ENCODE results near the gene MAG. TPM values are rescaled to one million over a fixed set of nuclear protein-coding genes. Genes with fewer than 3 reads are reported as not detected.

MAG gene
- total and polyA plus RNA-seq, 2 donors, result 0.09 to 0.41 TPM

DNA sequence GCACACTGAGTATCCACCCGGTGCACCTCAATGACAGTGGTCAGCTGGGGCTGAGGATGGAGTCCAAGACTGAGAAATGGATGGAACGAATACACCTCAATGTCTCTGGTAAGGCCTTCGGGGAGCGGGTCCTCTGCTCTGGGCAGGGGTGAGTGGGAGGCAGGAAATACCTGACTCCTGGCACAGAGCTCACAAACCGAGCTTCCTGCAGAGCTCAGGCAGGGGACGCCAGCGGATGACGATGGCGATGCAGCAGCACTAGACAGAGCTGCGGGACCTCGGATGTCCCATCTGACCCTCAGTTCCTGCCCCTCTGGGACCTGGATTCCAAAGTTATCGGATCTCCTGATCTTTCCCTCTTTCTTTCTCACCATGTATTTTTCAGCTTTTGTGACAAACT lies 40.9 kb downstream of the MAG start:
- H3K4me3 ChIP-seq (ENCODE audit: low read length in 2 of 2), result no peak overlapping the region
- H3K9me3 ChIP-seq (ENCODE audit: control insufficient read depth in 2 of 2, insufficient read depth in 1 of 2, low read length in 1 of 2), result no peaks in the 10 kb centered on the region
- no peaks in the 10 kb centered on the region for H3K36me3 ChIP-seq (ENCODE audit: control insufficient read depth in 2 of 2, insufficient read depth in 2 of 2, low read length in 1 of 2)
- 26% methylated on average over 12 of the region's 12 CpGs for WGBS
- H3K27me3 ChIP-seq (ENCODE audit: control insufficient read depth in 2 of 2, insufficient read depth in 1 of 2, low read length in 1 of 2), result peaks cover 0 to 3% of the 10 kb centered on the region in 2 donors
- DNase-seq (ENCODE audit: low read depth in 6 of 9, low spot score in 9 of 9), result peak in 1 of 9 donors; percentile 19
- H3K27ac ChIP-seq (ENCODE audit: low read depth in 1 of 2, low read length in 1 of 2), result no peak overlapping the region
- no peaks in the 10 kb centered on the region for H3K4me1 ChIP-seq (ENCODE audit: control insufficient read depth in 2 of 2, insufficient read depth in 2 of 2, low read length in 2 of 2)

DNA sequence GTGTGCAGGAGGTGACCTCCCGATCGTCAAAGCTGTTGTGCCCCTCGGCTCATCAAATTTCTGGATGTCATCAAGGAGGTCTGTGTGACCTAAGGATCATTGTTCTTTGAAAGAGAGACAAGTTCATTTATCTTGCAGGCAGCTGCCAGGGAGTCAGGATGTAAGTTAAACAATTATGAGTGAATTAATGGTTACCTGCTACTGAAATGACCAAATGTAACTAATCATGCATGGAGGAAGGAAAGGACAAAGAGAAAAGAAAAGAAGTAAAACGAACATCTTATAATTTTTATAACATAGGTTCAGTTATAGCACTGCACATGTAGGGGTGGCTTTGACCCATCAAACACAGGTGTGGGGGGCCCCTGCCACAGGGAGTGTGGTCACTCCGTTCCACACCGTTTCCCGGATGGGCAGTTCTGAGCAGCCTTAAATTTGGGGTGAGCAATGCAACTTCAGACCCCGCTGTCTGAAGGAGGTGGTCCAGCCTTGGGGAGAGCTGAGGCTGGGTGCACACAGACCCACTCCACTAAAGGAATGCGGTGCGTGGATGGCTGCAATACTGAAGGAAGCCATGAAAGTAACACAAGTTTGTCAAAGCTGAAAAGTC lies 42.3 kb downstream of the MAG start:
- WGBS, result 94% methylated on average over 10 of the region's 10 CpGs

DNA sequence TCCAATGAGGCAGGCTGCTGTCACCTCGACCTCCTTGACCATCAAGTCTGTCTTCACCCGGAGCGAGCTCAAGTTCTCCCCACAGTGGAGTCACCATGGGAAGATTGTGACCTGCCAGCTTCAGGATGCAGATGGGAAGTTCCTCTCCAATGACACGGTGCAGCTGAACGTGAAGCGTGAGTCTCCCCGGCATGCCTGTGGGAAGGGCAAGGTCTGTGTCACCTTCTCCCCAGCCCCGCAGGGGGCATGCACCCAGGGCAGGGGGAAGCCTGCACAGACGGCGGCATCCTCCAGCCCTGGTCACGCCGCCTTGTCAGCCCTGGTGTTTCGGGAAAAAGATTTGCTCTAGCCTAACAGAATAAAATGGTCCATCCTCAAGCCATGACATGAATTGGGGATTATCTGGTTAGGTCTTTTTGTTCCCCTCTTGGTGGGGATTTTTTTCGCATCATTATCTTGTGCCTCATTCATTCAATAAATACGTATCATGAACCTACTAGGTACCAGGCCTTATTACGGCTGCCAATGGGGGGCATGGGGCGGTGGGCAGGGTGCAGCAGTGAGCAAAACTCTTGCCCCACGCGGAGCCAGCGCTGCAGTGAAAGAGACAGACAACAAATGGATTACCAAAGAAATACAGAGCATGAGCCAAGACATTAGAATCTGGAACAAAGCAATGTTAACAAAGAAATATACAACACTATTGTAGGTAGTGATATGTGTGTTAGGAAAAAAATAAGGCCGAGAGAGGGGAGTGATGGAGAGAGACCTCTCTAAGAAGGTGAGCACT lies 44.4 kb downstream of the MAG start:
- no peaks in the 10 kb centered on the region for H3K27me3 ChIP-seq (ENCODE audit: control insufficient read depth in 2 of 2, insufficient read depth in 1 of 2, low read length in 1 of 2)
- 97% methylated on average over 21 of the region's 21 CpGs for WGBS
- no peak overlapping the region for H3K4me3 ChIP-seq (ENCODE audit: low read length in 2 of 2)
- H3K9me3 ChIP-seq (ENCODE audit: control insufficient read depth in 2 of 2, insufficient read depth in 1 of 2, low read length in 1 of 2), result no peaks in the 10 kb centered on the region
- no peak for DNase-seq (ENCODE audit: low read depth in 6 of 9, low spot score in 9 of 9)
- no peaks in the 10 kb centered on the region for H3K36me3 ChIP-seq (ENCODE audit: control insufficient read depth in 2 of 2, insufficient read depth in 2 of 2, low read length in 1 of 2)
- no peak overlapping the region for H3K27ac ChIP-seq (ENCODE audit: low read depth in 1 of 2, low read length in 1 of 2)
- no peaks in the 10 kb centered on the region for H3K4me1 ChIP-seq (ENCODE audit: control insufficient read depth in 2 of 2, insufficient read depth in 2 of 2, low read length in 2 of 2)

More for the DNA sequence above, 42.3 kb downstream of the MAG start:
- Histone ChIP-seq H3K27me3 (ENCODE audit: control insufficient read depth in 2 of 2, insufficient read depth in 1 of 2, low read length in 1 of 2) (peaks cover 0 to 3% of the 10 kb centered on the region in 2 donors), H3K27ac (ENCODE audit: low read depth in 1 of 2, low read length in 1 of 2) (no peak overlapping the region), H3K36me3 (ENCODE audit: control insufficient read depth in 2 of 2, insufficient read depth in 2 of 2, low read length in 1 of 2) (no peaks in the 10 kb centered on the region), H3K9me3 (ENCODE audit: control insufficient read depth in 2 of 2, insufficient read depth in 1 of 2, low read length in 1 of 2) (no peaks in the 10 kb centered on the region), H3K4me1 (ENCODE audit: control insufficient read depth in 2 of 2, insufficient read depth in 2 of 2, low read length in 2 of 2) (no peaks in the 10 kb centered on the region), H3K4me3 (ENCODE audit: low read length in 2 of 2) (no peak overlapping the region)
- DNase-seq (ENCODE audit: low read depth in 6 of 9, low spot score in 9 of 9), result no peak

DNA sequence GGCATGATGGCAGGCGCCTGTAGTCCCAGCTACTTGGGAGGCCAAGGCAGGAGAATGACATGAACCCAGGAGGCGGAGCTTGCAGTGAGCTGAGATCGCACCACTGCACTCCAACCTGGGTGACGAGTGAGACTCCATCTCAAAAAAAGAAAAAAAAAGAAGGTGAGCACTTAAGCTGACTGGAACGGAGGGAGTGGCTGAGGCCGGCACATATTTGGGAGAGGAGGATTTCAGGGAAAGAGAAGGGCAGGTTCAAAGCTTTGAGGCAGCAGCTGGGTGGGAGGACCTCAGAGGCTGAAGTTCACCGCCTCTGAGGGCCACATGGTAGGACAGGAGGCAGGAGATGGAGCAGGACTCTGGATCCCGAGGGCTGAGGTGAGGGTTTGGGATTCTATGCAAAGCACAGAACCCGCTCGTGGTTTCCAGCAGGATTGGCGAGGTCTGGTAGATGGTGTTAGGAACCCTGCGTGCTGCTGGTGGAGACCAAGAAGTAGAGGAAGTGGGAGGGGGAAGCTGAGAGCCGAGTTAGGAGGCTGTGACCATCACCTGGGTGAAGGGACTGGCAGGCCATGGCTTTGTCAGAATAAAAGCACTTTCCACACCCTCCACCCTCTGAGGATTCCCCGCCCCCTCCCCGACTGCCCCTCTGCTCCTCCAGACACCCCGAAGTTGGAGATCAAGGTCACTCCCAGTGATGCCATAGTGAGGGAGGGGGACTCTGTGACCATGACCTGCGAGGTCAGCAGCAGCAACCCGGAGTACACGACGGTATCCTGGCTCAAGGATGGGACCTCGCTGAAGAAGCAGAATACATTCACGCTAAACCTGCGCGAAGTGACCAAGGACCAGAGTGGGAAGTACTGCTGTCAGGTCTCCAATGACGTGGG lies 45.4 kb downstream of the MAG start:
- Histone ChIP-seq H3K36me3 (ENCODE audit: control insufficient read depth in 2 of 2, insufficient read depth in 2 of 2, low read length in 1 of 2) (no peaks in the 10 kb centered on the region), H3K4me3 (ENCODE audit: low read length in 2 of 2) (no peak overlapping the region), H3K9me3 (ENCODE audit: control insufficient read depth in 2 of 2, insufficient read depth in 1 of 2, low read length in 1 of 2) (no peaks in the 10 kb centered on the region), H3K27me3 (ENCODE audit: control insufficient read depth in 2 of 2, insufficient read depth in 1 of 2, low read length in 1 of 2) (no peaks in the 10 kb centered on the region), H3K4me1 (ENCODE audit: control insufficient read depth in 2 of 2, insufficient read depth in 2 of 2, low read length in 2 of 2) (no peaks in the 10 kb centered on the region), H3K27ac (ENCODE audit: low read depth in 1 of 2, low read length in 1 of 2) (no peak overlapping the region)
- no peak for DNase-seq (ENCODE audit: low read depth in 6 of 9, low spot score in 9 of 9)
- 86% methylated on average over 25 of the region's 25 CpGs for WGBS

DNA sequence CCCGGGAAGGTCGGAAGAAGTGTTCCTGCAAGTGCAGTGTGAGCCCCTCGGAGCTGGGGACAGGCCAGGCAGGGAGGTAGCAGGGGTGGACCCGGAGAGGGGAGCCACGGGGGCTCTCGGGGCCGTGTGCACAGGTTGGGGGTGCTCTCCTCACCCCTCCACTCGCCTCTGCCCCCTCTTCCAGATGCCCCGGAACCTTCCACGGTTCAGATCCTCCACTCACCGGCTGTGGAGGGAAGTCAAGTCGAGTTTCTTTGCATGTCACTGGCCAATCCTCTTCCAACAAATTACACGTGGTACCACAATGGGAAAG lies 46.0 kb downstream of the MAG start:
- H3K27me3 ChIP-seq (ENCODE audit: control insufficient read depth in 2 of 2, insufficient read depth in 1 of 2, low read length in 1 of 2), result no peaks in the 10 kb centered on the region
- H3K4me1 ChIP-seq (ENCODE audit: control insufficient read depth in 2 of 2, insufficient read depth in 2 of 2, low read length in 2 of 2), result no peaks in the 10 kb centered on the region
- no peaks in the 10 kb centered on the region for H3K36me3 ChIP-seq (ENCODE audit: control insufficient read depth in 2 of 2, insufficient read depth in 2 of 2, low read length in 1 of 2)
- no peak overlapping the region for H3K4me3 ChIP-seq (ENCODE audit: low read length in 2 of 2)
- no peaks in the 10 kb centered on the region for H3K9me3 ChIP-seq (ENCODE audit: control insufficient read depth in 2 of 2, insufficient read depth in 1 of 2, low read length in 1 of 2)
- DNase-seq (ENCODE audit: low read depth in 6 of 9, low spot score in 9 of 9), result no peak
- 95% methylated on average over 13 of the region's 13 CpGs for WGBS
- no peak overlapping the region for H3K27ac ChIP-seq (ENCODE audit: low read depth in 1 of 2, low read length in 1 of 2)

DNA sequence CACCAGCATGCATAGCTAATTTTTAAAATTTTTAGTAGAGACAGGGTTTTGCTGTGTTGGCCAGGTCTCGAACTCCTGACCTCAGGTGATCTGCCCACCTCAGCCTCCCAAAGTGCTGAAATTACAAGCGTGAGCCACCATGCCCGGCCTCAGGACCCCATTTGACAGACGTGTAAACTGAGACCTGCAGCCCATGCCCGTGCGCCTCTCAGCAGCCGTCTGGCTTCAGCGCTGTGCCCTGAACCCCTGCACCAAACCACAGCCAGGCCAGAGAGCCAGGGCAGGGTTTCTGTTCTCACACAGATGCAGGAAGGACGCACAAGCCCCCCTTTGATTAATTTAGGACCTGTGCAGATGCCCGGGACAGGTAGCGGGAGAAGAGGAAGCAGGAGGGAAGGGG lies 48.5 kb downstream of the MAG start:
- no peaks in the 10 kb centered on the region for H3K9me3 ChIP-seq (ENCODE audit: control insufficient read depth in 2 of 2, insufficient read depth in 1 of 2, low read length in 1 of 2)
- no peak overlapping the region for H3K4me3 ChIP-seq (ENCODE audit: low read length in 2 of 2)
- H3K27me3 ChIP-seq (ENCODE audit: control insufficient read depth in 2 of 2, insufficient read depth in 1 of 2, low read length in 1 of 2), result no peaks in the 10 kb centered on the region
- no peaks in the 10 kb centered on the region for H3K4me1 ChIP-seq (ENCODE audit: control insufficient read depth in 2 of 2, insufficient read depth in 2 of 2, low read length in 2 of 2)
- no peak overlapping the region for H3K27ac ChIP-seq (ENCODE audit: low read depth in 1 of 2, low read length in 1 of 2)
- no peaks in the 10 kb centered on the region for H3K36me3 ChIP-seq (ENCODE audit: control insufficient read depth in 2 of 2, insufficient read depth in 2 of 2, low read length in 1 of 2)
- DNase-seq (ENCODE audit: low read depth in 6 of 9, low spot score in 9 of 9), result no peak
- WGBS, result 95% methylated on average over 11 of the region's 11 CpGs

DNA sequence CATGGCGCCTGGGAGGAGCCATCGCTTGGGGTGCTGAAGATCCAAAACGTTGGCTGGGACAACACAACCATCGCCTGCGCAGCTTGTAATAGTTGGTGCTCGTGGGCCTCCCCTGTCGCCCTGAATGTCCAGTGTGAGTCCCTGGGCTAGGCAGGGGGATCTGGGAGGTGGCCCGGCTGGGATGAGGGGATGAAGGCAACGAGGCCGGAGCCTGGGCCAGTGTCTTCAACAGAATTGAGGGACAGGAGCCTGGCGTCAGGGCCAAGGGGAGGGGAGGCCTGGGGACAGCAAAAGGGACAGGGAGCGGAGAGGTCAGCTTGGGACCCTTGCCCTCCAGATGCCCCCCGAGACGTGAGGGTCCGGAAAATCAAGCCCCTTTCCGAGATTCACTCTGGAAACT lies 49.0 kb downstream of the MAG start:
- no peak overlapping the region for H3K27ac ChIP-seq (ENCODE audit: low read depth in 1 of 2, low read length in 1 of 2)
- no peaks in the 10 kb centered on the region for H3K36me3 ChIP-seq (ENCODE audit: control insufficient read depth in 2 of 2, insufficient read depth in 2 of 2, low read length in 1 of 2)
- H3K4me1 ChIP-seq (ENCODE audit: control insufficient read depth in 2 of 2, insufficient read depth in 2 of 2, low read length in 2 of 2), result peaks cover 0 to 5% of the 10 kb centered on the region in 2 donors
- no peak overlapping the region for H3K4me3 ChIP-seq (ENCODE audit: low read length in 2 of 2)
- H3K9me3 ChIP-seq (ENCODE audit: control insufficient read depth in 2 of 2, insufficient read depth in 1 of 2, low read length in 1 of 2), result no peaks in the 10 kb centered on the region
- no peaks in the 10 kb centered on the region for H3K27me3 ChIP-seq (ENCODE audit: control insufficient read depth in 2 of 2, insufficient read depth in 1 of 2, low read length in 1 of 2)
- 96% methylated on average over 16 of the region's 16 CpGs for WGBS
- no peak for DNase-seq (ENCODE audit: low read depth in 6 of 9, low spot score in 9 of 9)

DNA sequence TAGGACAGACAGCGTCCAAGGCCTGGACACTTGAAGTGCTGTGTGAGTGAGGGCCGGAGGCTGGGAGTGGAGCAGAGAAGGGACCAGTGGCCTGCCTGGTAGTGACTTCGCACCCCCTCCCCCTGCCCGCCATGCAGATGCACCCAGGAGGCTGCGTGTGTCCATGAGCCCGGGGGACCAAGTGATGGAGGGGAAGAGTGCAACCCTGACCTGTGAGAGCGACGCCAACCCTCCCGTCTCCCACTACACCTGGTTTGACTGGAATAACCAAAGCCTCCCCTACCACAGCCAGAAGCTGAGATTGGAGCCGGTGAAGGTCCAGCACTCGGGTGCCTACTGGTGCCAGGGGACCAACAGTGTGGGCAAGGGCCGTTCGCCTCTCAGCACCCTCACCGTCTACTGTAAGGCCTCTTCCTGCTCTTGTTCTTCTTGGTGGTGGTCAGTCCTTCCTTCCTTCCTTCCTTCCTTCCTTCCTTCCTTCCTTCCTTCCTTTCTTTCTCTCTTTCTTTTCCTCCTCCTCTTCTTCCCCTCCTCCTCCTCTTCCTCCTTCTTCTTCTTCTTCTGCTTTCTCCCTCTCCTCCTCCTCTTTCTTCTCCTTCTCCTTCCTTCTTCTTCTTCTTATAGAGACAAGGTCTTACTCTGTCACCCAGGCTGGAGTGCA lies 49.7 kb downstream of the MAG start:
- Histone ChIP-seq H3K9me3 (ENCODE audit: control insufficient read depth in 2 of 2, insufficient read depth in 1 of 2, low read length in 1 of 2) (no peaks in the 10 kb centered on the region), H3K27ac (ENCODE audit: low read depth in 1 of 2, low read length in 1 of 2) (no peak overlapping the region), H3K27me3 (ENCODE audit: control insufficient read depth in 2 of 2, insufficient read depth in 1 of 2, low read length in 1 of 2) (no peaks in the 10 kb centered on the region), H3K4me1 (ENCODE audit: control insufficient read depth in 2 of 2, insufficient read depth in 2 of 2, low read length in 2 of 2) (peaks cover 0 to 12% of the 10 kb centered on the region in 2 donors), H3K36me3 (ENCODE audit: control insufficient read depth in 2 of 2, insufficient read depth in 2 of 2, low read length in 1 of 2) (no peaks in the 10 kb centered on the region), H3K4me3 (ENCODE audit: low read length in 2 of 2) (no peak overlapping the region)
- DNase-seq (ENCODE audit: low read depth in 6 of 9, low spot score in 9 of 9), result no peak
- WGBS, result 96% methylated on average over 14 of the region's 14 CpGs

Measured in thymus (tissue), 11 donors.